ENCODE results near the gene DHRS12. TPM values are rescaled to one million over a fixed set of nuclear protein-coding genes. Genes with fewer than 3 reads are reported as not detected.
"Not testable (repeated sequence)": the region's sequence is repeated elsewhere in the genome, so short reads cannot be mapped to it uniquely, and the experiment has no call there.

DHRS12 gene
- total and polyA plus RNA-seq, 2 donors from 2014 or later: 20.4 to 36.1 TPM

DNA sequence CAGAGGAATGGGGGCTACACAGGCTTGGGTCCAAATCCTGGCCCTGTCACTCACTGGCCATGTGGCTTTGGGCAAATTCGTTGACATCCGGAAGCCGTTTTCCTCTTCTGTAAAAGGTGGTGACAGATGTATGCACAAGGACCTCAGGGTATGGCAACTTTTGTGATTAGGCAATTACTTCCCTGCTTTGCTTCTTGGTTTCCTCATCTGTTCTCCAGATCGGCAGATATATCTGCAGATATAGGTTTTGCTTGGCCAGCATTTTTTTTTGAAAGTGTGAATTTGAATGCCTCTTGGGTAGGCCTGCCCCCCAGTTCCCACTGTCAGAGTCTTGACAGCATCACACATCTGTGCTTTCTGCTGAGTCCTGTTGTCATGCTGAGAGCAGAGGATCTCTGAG, 23.3 kb upstream of the DHRS12 start:
- TF ChIP-seq, protein P1, sequence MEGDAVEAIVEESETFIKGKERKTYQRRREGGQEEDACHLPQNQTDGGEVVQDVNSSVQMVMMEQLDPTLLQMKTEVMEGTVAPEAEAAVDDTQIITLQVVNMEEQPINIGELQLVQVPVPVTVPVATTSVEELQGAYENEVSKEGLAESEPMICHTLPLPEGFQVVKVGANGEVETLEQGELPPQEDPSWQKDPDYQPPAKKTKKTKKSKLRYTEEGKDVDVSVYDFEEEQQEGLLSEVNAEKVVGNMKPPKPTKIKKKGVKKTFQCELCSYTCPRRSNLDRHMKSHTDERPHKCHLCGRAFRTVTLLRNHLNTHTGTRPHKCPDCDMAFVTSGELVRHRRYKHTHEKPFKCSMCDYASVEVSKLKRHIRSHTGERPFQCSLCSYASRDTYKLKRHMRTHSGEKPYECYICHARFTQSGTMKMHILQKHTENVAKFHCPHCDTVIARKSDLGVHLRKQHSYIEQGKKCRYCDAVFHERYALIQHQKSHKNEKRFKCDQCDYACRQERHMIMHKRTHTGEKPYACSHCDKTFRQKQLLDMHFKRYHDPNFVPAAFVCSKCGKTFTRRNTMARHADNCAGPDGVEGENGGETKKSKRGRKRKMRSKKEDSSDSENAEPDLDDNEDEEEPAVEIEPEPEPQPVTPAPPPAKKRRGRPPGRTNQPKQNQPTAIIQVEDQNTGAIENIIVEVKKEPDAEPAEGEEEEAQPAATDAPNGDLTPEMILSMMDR (IDR thresholded peaks at IDR 0.05; ENCODE audit: borderline replicate concordance, extremely low read depth, insufficient read depth): no peak
- intact Hi-C loops (cut with DNase I): no loop called here
- no peaks in the 10 kb centered on the region for H3K27me3 ChIP-seq (ENCODE audit: control insufficient read depth, insufficient read depth, low read length)
- no peak for FAIRE-seq
- peaks cover 0 to 2% (median 0%) of the 10 kb centered on the region in 3 donors for H3K4me1 ChIP-seq (ENCODE audit: control insufficient read depth in 2 of 3, insufficient read depth in 2 of 3, low read depth in 1 of 3, low read length in 3 of 3)
- no peak overlapping the region for H3K27ac ChIP-seq (ENCODE audit: low read depth in 2 of 2, low read length in 2 of 2)
- DNase-seq: no peak
- no peak overlapping the region for H3K4me3 ChIP-seq (ENCODE audit: low read length in 3 of 3)
- no peaks in the 10 kb centered on the region for H3K36me3 ChIP-seq (ENCODE audit: control insufficient read depth in 2 of 3, insufficient read depth in 3 of 3, low read length in 3 of 3)
- H3K9ac ChIP-seq (ENCODE audit: low read length in 3 of 3): no peak overlapping the region
- H3K9me3 ChIP-seq (ENCODE audit: control insufficient read depth in 2 of 3, insufficient read depth in 1 of 3, low read length in 3 of 3): no peaks in the 10 kb centered on the region

DNA sequence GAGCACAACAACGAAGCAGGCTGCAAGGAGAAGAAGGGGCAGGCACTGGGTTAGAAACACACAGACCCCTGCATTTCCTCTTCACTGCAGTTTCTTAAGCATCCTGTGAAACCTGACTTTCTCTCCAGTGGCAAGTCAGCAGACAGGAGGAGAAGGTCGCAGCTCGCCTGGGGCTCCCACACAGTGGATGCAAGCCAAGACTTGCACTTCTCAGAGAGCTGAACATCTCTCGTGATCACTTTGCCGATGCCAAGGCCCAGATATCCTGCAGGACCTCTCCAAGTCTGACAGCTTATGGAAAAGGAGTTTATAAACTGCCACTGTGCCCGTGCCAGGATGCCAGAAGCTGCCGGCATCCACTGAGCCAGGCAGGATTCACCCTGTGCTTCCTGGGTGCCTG, 22.6 kb upstream of the DHRS12 start:
- no peak overlapping the region for H3K4me3 ChIP-seq (ENCODE audit: low read length in 3 of 3)
- intact Hi-C loops (cut with DNase I): no loop called here
- TF ChIP-seq, protein P1 (IDR thresholded peaks at IDR 0.05; ENCODE audit: borderline replicate concordance, extremely low read depth, insufficient read depth): no peak
- no peak overlapping the region for H3K9ac ChIP-seq (ENCODE audit: low read length in 3 of 3)
- FAIRE-seq: no peak
- no peak for DNase-seq
- no peaks in the 10 kb centered on the region for H3K9me3 ChIP-seq (ENCODE audit: control insufficient read depth in 2 of 3, insufficient read depth in 1 of 3, low read length in 3 of 3)
- no peaks in the 10 kb centered on the region for H3K27me3 ChIP-seq (ENCODE audit: control insufficient read depth, insufficient read depth, low read length)
- peaks cover 0 to 2% (median 0%) of the 10 kb centered on the region in 3 donors for H3K4me1 ChIP-seq (ENCODE audit: control insufficient read depth in 2 of 3, insufficient read depth in 2 of 3, low read depth in 1 of 3, low read length in 3 of 3)
- H3K36me3 ChIP-seq (ENCODE audit: control insufficient read depth in 2 of 3, insufficient read depth in 3 of 3, low read length in 3 of 3): no peaks in the 10 kb centered on the region
- H3K27ac ChIP-seq (ENCODE audit: low read depth in 2 of 2, low read length in 2 of 2): no peak overlapping the region

DNA sequence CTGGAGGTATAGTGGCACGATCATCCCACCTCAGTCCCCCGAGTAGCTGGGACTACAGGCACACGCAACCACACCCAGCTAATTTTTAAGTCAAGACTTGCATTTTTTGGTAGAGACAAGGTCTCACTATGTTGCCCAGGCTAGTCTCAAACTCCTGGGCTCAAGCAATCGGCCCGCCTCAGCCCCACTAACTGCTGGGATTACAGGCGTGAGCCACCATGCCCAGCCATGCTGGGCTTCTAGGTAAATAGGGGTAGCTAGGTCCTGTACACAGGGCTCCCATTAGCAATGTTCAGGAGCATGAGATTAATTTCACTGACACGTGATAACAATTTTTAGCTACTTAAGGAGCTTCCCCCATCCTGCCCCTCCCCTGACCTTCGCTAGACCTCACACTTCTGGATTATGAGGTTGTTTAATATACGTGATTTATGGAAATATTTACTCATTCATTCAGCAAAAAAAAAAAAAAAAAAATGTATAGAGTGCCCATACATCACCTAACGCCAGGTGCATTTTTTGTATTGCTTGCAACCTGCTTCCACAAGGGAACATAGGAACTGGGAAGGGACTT, 21.8 kb upstream of the DHRS12 start:
- H3K9ac ChIP-seq (ENCODE audit: low read length in 3 of 3): no peak overlapping the region
- H3K4me1 ChIP-seq (ENCODE audit: control insufficient read depth in 2 of 3, insufficient read depth in 2 of 3, low read depth in 1 of 3, low read length in 3 of 3): peaks cover 0 to 2% (median 0%) of the 10 kb centered on the region in 3 donors
- H3K4me3 ChIP-seq (ENCODE audit: low read length in 3 of 3): no peak overlapping the region
- no peak overlapping the region for H3K27ac ChIP-seq (ENCODE audit: low read depth in 2 of 2, low read length in 2 of 2)
- TF ChIP-seq, protein P1 (IDR thresholded peaks at IDR 0.05; ENCODE audit: borderline replicate concordance, extremely low read depth, insufficient read depth): no peak
- no peak for DNase-seq
- H3K36me3 ChIP-seq (ENCODE audit: control insufficient read depth in 2 of 3, insufficient read depth in 3 of 3, low read length in 3 of 3): no peaks in the 10 kb centered on the region
- intact Hi-C loops (cut with DNase I): no loop called here
- no peaks in the 10 kb centered on the region for H3K27me3 ChIP-seq (ENCODE audit: control insufficient read depth, insufficient read depth, low read length)
- no peak for FAIRE-seq
- H3K9me3 ChIP-seq (ENCODE audit: control insufficient read depth in 2 of 3, insufficient read depth in 1 of 3, low read length in 3 of 3): no peaks in the 10 kb centered on the region

DNA sequence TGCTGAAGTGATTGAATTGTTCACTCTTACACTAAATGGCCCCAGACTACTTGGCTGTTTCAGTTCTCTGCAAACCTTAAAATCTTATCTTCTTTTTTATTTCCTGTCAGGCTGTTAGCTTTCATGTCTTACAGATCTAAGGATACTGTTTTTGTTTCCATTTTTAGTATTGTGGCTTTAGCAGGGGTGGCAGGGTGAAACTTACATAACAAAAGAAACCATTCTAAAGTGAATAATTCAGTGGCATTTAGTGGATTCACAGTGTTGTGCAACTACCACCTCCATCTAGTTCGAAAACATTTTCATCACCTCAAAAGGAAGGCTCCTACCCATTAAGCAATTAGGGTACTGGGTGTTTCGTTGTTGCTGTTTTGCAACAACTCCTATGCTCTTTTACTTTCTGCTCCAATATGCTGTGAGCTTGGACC, 21.2 kb upstream of the DHRS12 start:
- H3K27me3 ChIP-seq (ENCODE audit: control insufficient read depth, insufficient read depth, low read length): no peaks in the 10 kb centered on the region
- no peaks in the 10 kb centered on the region for H3K36me3 ChIP-seq (ENCODE audit: control insufficient read depth in 2 of 3, insufficient read depth in 3 of 3, low read length in 3 of 3)
- no peak overlapping the region for H3K27ac ChIP-seq (ENCODE audit: low read depth in 2 of 2, low read length in 2 of 2)
- no peak overlapping the region for H3K9ac ChIP-seq (ENCODE audit: low read length in 3 of 3)
- H3K4me3 ChIP-seq (ENCODE audit: low read length in 3 of 3): no peak overlapping the region
- peaks cover 0 to 2% (median 0%) of the 10 kb centered on the region in 3 donors for H3K4me1 ChIP-seq (ENCODE audit: control insufficient read depth in 2 of 3, insufficient read depth in 2 of 3, low read depth in 1 of 3, low read length in 3 of 3)
- DNase-seq (no peak), FAIRE-seq (no peak)
- TF ChIP-seq, protein P1 (IDR thresholded peaks at IDR 0.05; ENCODE audit: borderline replicate concordance, extremely low read depth, insufficient read depth): no peak
- H3K9me3 ChIP-seq (ENCODE audit: control insufficient read depth in 2 of 3, insufficient read depth in 1 of 3, low read length in 3 of 3): no peaks in the 10 kb centered on the region
- intact Hi-C loops (cut with DNase I): no loop called here

DNA sequence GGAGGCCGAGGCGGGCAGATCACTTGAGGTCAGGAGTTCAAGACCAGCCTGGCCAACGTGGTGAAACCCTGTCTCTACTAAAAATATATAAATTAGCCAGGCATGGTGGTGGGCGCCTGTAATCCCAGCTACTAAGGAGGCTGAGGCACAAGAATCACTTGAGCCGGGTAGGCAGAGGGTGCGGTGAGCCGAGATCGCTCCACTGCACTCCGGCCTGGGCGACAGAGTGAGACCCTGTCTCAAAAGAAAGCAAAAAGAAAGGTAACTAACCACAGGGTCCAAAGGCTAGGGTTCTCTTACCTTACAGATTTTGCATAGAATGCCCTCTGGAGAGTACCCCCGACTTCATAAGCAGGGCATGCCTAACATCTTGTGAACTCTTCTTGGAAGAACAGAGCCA, 20.7 kb upstream of the DHRS12 start:
- DNase-seq; H3K4me3 ChIP-seq (ENCODE audit: low read length in 3 of 3); H3K27me3 ChIP-seq (ENCODE audit: control insufficient read depth, insufficient read depth, low read length); H3K36me3 ChIP-seq (ENCODE audit: control insufficient read depth in 2 of 3, insufficient read depth in 3 of 3, low read length in 3 of 3); H3K9ac ChIP-seq (ENCODE audit: low read length in 3 of 3); H3K27ac ChIP-seq (ENCODE audit: low read depth in 2 of 2, low read length in 2 of 2); intact Hi-C loops (cut with DNase I); H3K9me3 ChIP-seq (ENCODE audit: control insufficient read depth in 2 of 3, insufficient read depth in 1 of 3, low read length in 3 of 3); H3K4me1 ChIP-seq (ENCODE audit: control insufficient read depth in 2 of 3, insufficient read depth in 2 of 3, low read depth in 1 of 3, low read length in 3 of 3); FAIRE-seq: not testable (repeated sequence)

Data from kidney (tissue), 14 donors.